GDM1 (cell line): ENCODE measurements around the gene BRSK1.
A peak's percentile ranks its signal among the peaks of the same experiment; 100 is the strongest.
"Not testable (repeated sequence)": the region's sequence is repeated elsewhere in the genome, so short reads cannot be mapped to it uniquely, and the experiment has no call there.

Experiments
- DNase-seq: peaks from one replicate; lab custom pipeline; 2025; lab: John Stamatoyannopoulos, UW

BRSK1 gene

GRCh38 chr19:55304279-55304978 lies 20.6 kb downstream of the BRSK1 start:
- DNase-seq: peak; percentile 29

DNA sequence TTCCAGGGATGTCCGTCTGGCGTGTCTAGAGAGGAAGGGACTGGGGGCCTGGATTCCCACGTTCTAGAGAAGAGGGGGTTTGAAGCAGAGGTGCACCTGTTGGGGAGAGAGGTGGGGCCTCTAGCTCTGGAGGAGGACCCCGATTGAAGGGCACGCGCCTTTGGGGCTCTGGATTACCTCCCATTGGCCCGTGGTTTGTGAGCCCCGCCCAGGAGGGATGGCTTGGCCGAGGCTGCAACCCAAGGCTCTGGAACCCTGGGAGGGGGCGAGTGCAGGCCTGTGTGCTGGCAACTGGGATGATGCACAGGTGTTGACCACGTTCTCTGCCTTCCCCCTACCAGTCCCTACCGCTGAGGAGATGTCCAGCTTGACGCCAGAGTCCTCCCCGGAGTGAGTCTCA lies 21.2 kb downstream of the BRSK1 start:
- DNase-seq: no peak

- peak; percentile 39 for DNase-seq
Observed at GRCh38 chr19:55305491-55305890, 21.7 kb downstream of the BRSK1 start.

DNA sequence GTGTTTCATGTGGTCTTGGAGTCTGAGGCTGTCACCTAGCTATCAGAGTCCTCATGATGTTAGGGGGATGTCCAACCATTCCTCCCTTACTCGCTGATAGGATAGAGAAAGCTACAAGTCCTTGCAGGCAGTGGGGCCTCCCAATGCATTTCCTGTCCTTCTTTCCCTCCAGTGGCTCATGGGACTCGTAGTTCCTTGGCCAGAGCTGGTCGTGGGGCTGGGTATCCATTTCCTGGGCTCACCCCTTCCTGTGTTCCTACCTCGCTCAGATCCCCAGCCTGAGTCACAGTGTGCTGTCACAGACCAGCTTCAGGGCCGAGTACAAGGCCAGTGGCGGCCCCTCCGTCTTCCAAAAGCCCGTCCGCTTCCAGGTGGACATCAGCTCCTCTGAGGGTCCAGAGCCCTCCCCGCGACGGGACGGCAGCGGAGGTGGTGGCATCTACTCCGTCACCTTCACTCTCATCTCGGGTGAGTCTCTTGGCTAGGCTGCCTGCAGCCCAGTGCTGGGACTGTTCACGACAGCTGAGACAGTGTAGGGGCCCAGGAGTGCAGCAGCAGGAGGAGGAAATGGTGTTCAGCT lies 22.3 kb downstream of the BRSK1 start:
- DNase-seq: no peak

GRCh38 chr19:55306712-55307111 lies 22.9 kb downstream of the BRSK1 start:
- no peak for DNase-seq

GRCh38 chr19:55308281-55308680 lies 24.5 kb downstream of the BRSK1 start:
- DNase-seq: no peak

DNA sequence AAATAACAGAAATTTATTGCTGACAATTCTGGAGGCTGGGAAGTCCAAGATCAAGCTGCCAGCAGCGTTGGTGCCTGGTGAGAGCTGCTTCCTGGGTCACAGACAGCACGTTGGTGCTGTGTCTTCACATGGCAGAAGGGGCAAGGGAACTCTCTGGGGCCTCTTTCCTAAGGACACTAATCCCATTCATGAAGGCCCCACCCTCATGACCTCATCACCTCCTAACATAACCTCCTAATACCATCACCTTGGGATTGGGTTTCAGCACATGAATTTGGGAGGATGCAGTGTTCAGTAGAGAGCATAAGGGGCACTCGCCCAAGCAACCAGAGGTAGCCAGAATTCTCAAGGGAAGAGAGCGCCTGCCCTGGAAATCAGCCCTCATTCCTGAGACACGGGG lies 25.7 kb downstream of the BRSK1 start:
- DNase-seq: no peak

DNA sequence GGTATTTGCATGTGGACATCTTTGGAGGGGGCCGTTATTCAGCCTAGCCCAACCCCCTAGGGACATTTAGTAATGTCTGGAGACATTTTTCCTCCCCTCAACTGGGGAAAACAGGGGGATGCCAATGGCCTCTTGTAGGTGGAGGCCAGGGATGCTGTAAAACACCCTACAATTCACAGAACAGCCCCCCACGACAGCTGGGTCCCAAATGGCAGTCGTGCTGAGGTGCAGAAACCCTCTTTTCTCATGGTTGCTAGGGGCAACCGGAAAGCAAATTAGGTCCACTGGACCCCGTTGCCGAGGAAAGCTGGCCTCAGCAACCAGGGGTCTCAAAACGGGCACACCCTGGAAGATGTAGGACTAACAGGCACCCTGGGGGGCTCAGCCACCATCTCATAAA lies 26.7 kb downstream of the BRSK1 start:
- DNase-seq: no peak

- no peak for DNase-seq
Observed at GRCh38 chr19:55311397-55311796, 27.6 kb downstream of the BRSK1 start.

- no peak for DNase-seq
Observed at GRCh38 chr19:55311797-55312196, 28.0 kb downstream of the BRSK1 start.

GRCh38 chr19:55312621-55313512 lies 29.1 kb downstream of the BRSK1 start:
- no peak for DNase-seq

GRCh38 chr19:55314396-55314795 lies 30.6 kb downstream of the BRSK1 start:
- DNase-seq: no peak

- no peak for DNase-seq
Observed at GRCh38 chr19:55315956-55316525, 32.2 kb downstream of the BRSK1 start.

DNA sequence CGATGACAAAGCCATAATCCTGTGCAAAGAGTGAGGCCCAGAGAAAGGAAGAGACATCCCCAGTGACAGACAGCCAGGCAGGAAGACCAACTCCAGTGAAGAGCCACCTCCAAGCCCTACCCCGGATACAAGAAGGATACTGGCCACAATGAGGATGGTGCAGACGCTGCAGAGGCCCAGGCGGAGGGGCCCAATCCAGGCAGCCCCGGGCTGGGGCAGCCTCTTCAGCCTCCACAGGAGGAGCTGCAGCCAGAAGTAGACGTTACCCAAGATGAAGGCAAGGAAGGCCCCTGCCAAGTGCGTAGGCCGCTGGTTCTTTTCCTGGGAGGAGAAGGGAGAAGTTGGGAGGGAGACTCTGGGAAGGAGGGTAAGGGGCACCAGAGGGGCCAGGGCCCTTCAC lies 32.8 kb downstream of the BRSK1 start:
- DNase-seq: no peak

GRCh38 chr19:55319785-55320184 lies 36.0 kb downstream of the BRSK1 start:
- DNase-seq: no peak

DNA sequence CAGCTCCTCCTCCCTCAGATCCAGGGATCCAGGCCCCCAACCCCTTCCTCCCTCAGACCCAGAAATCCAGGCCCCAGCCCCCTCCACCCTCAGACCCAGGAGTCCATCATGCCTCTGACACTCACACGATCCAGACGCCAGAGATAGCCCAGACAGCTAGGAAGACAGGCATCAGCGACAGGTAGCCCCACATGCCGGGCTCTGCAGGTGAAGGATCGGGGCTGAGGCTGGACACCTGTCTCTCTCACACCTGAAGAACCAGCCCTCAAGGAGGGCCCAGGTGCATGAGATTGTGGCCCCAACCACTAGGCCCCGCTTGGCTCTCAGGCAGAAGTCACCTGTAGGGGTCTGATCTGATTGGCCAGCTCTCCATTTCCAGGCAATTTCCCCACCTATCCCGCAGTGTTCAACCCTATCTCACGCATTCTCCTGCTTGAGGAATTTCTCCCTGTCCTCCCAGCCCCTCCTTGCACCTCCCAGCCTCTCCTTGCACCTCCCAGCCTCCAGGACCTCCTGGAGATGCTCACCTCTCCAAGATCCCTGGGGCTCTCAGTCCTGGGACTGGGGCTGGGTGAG lies 37.1 kb downstream of the BRSK1 start:
- DNase-seq: no peak

- DNase-seq: no peak
Observed at GRCh38 chr19:55321466-55322137, 37.8 kb downstream of the BRSK1 start.

GRCh38 chr19:55322204-55322885 lies 38.5 kb downstream of the BRSK1 start:
- DNase-seq: no peak

GRCh38 chr19:55324662-55325061 lies 40.9 kb downstream of the BRSK1 start:
- DNase-seq: no peak

GRCh38 chr19:55325172-55325571 lies 41.4 kb downstream of the BRSK1 start, which contains the start of gene TMEM150B:
TSS of gene TMEM150B (minus strand) at chr19:55325341. CDS start at chr19:55321036, 4,305 bp downstream.
- peak; percentile 47 for DNase-seq

DNA sequence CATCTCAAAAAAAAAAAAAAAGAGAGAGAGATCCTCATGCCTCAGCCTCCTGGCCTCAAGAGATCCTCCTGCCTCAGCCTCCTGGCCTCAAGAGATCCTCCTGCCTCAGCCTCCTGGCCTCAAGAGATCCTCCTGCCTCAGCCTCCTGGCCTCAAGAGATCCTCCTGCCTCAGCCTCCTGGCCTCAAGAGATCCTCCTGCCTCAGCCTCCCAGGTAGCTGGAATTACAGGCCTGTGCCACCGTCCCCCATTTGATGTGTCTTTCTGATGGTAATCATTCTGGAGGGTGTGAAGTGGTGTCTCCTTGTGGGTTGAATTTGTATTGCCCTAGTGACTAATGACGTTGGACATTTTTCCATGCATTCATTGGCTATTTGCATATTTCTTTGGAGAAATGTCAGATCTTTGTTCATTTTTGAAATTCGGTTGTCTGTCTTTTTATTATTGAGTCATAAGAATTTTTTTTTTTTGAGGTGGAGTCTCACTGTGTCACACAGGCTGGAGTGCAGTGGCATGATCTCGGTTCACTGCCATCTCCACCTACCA lies 45.0 kb downstream of the BRSK1 start:
- DNase-seq: not testable (repeated sequence)
